Stimulated activated CD4-positive, alpha-beta T cell treated with anti-CD3 and anti-CD28 coated beads, Interleukin-1b, Interleukin-23, amount 100 ng/mL, for 24 hours (primary cell): ENCODE data around the gene DYNLT5.
"Not testable (repeated sequence)": the region's sequence is repeated elsewhere in the genome, so short reads cannot be mapped to it uniquely, and the experiment has no call there.

Experiments
- DNase-seq, 4 experiments: peaks; one replicate each; pipeline ENCODE4 v3.0.0-alpha.2; 2020; ENCODE audit warnings: low read depth in 4 of 4, low spot score in 1 of 4

The DYNLT5 gene

DNA sequence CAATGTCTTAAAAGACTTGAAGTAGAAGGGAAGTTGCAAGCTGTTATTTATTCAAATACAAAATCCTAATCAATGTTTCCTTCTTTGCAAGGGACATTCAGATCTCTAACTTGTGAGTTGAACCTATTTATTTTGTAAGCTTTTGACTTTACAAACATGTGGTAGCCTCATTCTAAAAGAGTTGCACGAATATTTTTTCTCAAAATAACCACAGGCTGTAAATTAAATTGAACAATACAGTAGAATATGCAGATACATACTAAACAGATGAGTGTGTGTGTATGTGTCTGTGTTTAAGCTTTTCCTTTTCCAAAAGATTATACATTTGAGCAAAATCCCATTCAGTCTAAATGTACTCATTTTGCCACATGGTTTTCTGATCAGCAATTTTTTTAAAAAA lies 4.8 kb upstream of the DYNLT5 start:
- DNase-seq: no peak

DNA sequence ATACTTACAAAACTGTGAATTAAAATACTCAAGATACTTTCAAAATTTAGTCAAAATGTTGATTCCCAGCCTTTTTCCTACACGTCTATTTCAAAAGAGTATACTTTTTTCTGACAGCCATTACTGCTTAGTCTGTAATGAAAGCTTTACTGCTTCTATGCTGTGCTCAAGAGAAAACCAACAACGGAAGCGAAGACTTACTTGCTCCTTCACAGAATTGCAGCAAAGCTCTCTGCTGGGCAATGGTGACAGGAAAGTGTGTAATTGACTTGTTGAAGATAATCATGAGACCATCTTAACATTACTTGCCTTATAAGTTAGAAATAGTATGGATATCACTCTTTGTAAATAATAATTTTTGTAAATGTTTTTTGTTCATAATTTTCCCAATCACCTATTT lies 1.7 kb upstream of the DYNLT5 start:
- DNase-seq: no peak

DNA sequence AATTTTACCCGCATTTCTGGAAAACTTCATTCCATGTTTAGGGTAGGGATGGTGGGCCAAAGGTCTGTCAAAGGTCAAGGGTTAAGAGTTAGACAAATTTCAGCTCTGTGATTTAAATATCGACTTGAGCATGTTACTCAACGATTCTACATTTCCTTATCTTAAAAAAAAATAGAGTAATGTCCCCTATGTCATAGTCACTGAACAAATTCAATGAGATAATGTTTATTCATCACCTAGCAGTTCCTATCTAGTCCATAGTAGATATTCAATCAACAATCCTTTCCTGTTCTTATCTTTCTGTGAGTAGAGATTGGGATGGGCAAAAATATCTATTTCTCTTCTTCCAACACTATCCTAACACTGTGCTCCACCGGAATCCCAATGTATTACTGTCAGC lies 1.1 kb upstream of the DYNLT5 start:
- DNase-seq: no peak

DNA sequence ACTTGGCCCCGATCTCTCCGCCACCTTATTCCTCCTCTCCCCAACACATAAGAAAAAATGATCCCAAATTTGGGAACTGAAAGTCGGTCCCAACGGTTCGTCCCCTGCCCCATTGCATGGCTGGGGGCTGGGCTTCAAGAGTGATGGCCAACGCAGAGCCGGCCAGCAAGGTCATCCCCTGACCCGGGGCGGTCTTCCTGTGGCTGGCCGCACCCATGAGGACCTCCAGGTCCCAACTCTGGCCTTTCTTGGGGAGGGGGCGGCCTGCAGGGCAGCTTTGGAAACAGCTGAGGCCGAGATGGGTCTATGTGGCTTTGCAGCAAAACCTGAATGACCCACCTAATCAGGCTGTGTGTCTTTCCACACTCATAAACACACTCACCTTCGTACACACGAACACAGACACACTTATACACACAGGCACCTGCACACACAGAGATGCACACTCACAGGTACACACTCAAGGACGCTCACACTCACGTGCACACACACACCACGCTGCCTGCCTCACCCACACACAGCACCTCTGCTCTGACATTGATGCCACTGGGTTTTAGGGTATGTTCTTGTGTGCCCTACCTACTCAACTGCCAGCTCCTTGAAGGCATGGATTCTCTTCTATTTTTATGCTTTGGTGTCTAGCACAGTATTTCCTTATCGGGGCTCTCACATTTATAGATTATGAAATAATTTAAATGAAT lies 562 bp downstream of the DYNLT5 start:
- DNase-seq: no peak

DNA sequence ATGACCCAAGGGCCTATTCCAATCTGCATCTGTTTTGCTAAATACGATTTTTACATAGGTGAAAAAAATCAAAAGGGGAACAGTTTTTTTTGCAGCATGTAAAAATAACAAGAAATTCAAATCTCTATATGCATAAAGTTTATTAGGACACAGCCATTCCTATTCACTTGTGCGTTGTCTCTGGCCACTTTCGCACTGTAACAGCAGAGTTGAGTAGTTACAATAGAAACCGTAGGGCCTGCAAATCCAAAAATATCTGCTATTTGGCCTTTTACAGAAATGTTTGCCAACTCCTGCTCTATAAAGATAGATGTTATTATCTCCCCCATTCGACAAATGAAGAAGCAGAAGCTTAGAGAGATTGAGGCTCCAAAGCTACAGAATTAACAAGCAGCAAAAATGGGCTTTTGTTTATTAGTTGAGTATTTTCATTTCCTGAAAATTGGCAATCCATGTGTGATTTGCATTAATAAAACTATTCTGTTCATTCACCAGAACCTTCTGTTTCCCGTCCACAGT lies 5.5 kb downstream of the DYNLT5 start:
- DNase-seq: no peak

DNA sequence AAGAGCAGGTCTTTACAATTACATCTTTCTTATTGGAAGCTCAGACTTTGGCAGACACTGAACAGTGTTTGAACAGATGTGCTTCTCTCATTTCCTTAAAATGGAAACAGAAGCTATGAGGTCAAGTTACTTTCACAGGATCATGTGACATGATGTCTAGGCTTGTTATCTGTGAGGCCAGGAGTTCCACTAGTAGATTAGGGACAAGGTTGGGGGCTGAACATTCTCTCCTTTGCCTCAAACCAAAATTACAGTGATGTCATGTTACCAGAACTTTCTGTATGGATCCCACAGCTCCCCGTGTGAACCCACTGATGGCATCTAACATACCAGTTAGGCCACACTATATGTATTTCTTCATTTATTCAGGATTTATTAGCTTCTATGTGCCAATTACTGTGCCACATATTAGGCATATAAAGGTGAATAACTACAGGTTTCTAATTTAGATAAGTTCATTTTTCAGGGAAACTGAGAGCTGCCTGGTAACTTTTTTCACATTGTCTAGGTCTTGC lies 6.0 kb downstream of the DYNLT5 start:
- no peak for DNase-seq

DNA sequence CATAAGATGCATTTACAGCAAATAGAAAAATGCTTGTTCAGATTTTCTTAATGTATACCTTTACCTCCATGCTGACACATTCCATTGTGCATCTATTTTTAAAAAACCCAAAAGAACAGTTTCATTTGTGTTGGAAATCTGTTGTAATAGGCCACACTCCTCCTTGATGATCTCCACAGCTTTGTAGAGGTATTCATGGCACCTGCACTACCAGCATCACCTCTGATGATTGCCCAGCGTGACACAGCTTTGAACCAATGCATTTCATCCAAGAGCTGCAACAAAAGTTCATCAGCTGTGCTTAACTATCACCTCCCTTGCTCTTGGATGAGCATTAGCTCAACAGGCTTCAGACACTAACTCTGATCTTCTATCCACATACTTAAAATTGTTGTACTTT lies 8.2 kb downstream of the DYNLT5 start:
- DNase-seq: no peak

DNA sequence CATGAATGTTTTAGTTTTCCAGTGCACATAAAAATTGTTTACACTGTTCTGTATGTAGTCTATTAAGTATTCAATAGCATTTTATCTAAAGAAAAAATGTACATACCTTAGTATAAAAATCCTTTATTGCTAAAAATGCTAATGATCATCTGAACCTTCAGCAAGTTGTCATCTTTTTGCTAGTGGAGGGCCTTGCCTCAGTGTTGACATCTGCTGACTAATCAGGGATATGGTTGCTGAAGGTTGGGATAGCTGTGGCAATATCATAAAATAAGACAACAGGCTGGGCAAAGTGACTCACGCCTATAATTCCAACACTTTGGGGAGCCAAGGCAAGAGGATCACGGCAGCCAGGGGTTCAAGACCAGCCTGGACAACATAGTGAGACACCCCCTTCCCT lies 9.0 kb downstream of the DYNLT5 start:
- no peak for DNase-seq

DNA sequence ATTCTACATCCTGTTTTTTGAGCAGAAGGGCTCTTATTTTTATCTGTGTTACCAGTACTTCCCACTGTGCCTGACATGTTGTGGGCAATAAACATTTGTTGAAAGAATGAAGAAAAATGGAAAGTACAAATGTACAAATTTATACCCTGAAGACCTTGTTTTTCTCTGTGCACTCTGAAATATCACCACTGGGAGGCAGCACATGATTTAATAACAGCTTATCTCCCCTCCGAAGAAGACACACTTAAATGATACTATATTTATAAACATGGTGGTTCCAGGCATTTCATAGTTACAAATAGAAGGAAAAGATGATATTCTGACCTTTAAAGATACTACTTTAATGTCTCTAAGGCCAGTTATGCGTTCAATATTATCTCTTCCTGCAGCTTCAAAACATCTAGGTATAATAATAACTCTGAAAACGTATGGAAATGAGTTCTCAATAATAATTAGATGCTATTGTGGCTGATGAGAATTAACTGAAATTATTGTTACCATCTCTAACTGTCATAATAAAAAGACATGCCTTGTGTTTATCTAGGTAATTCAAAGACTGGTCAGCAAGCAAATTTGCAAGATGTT lies 12.8 kb downstream of the DYNLT5 start:
- DNase-seq: peak; percentile 19 to 30 (median 23)

DNA sequence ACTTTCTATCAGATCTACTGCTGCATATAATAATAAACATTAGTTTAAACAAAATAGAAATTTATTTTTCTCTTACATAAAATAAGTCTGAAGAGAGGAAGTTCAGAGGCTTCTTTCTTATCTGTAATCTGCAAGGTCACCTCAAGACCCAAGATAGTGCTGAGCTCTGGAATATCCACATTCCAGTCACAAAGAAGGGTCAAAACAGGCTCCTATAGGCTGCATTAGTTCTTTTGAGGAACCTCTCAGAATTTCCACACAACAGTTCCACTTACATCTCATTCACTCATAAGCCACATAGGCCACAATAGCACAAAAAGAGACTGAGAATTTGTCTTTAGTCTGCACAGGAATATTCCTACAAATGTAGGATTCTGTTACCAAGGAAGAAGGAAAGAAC lies 15.4 kb downstream of the DYNLT5 start:
- no peak for DNase-seq

DNA sequence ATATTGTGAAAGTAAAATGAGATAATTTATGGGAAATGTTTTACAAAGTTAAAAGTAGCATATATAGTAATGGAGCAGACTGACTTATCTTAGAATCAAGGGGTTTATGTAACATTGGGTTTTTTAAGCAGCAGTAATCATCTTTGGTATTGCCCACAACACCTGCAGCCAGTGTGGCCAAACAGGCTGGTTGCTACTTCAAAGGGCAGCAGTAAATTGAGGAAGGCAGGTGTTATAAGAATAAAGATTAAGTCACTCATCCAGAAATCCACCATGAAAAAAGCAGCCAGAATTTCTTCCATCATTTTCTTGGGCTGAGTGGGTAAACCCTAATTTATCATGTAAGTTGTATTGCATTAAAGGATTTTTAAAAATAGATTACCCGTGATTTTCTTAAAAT lies 16.7 kb downstream of the DYNLT5 start:
- DNase-seq: no peak

DNA sequence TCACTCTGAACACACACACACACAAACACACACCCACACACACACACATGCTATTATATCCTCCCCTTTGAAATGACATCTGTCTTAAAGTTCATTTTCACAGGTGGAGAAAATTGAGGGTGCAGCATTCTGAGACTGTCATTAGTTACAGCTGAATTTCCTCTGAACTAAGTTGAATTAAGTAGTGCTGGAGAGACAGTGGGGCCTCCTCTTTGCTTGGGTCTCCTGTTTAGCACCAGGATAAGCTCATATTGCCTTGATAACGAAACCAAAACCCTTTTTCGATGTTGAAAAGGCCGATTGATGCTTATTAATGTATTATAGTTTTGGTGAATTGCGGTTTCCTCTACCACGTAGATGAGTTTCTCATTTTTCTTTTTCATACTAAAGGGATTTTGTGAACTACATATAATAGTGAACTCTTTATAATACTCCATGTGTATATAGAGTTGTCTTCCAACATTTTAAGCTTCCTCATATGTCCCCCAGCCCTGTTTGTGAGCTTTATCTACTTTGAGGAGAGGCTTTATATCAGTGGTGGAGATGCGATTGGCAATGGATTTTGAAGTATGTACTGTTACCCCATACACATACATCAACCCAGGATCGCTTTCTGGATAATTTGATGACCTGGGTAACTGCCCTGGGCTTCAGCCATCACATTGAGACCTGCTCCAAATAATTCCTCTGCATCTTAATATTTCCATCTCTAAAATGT lies 17.4 kb downstream of the DYNLT5 start:
- no peak for DNase-seq

DNA sequence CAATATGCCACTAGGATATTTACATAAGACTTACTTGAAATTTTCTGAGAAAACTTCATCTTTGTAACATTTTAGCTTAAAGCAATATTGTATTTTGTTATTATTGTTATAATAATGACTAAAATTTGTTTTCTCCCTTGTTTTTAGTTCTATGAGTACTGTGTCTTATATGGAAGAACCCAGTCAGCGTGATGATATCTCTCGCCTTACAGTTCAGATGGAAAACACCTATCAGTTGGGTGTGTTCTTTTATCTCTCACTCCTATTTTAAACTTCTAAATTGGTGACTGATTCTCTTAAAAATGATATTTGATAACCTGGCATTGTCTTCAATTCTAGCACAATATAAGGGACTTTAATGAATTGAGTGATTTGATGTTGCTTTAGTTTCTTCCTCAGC lies 18.0 kb downstream of the DYNLT5 start:
- DNase-seq: no peak

DNA sequence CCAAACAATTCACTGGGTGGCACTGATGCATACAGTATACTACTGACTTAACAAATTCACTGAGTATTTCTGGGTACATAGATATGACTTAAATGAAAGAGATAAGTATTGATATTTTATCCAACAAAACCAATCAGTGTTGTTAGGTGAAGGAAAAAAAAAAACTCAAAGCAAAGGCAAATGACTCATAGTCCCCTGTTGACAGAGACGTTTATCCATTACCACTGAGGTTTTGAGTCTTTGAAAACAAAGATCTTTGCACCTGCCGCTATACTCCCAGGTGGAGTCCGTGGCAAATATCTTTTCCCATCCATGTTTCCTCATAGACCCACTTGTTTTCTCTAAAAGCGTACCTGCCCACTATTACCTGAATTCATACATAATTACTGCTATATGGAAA lies 18.4 kb downstream of the DYNLT5 start:
- DNase-seq: no peak

DNA sequence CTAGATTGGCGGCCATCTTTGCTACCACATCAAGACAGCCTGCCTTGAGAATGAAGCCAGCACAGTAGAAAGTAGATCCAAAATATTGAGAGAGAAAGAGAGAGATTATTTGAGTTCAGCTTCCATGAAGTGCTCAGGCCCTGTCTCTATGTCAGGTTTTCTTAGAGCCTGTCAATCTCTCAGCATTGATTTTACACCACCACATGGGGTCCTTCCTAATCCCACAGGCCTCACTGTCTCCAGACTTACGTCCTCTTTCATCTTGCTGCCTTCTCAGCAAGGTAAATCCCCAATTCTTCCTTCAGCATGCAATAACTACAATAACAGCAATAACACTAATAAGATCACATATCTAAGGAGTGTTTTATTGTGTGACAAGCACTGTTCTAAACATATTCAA lies 21.0 kb downstream of the DYNLT5 start:
- DNase-seq: no peak

DNA sequence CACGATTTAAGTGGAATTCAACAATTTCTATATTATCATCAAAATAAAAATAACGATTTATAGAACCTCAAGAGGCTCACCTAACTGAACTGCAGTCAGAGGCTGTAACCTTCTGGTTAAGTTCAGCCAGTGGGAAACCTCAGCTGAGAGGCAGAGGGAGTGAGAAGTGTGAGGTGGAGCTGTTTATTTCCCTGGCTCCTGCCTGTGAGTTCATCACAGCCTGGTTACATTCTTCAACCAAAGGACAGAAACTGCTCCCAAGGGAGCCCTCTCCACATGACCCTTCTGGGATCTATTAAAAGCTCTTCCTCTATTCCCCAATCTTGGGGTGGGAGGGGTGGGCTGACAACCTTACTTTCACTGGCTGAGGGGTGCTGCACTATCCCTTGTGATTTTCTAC lies 22.2 kb downstream of the DYNLT5 start:
- no peak for DNase-seq

DNA sequence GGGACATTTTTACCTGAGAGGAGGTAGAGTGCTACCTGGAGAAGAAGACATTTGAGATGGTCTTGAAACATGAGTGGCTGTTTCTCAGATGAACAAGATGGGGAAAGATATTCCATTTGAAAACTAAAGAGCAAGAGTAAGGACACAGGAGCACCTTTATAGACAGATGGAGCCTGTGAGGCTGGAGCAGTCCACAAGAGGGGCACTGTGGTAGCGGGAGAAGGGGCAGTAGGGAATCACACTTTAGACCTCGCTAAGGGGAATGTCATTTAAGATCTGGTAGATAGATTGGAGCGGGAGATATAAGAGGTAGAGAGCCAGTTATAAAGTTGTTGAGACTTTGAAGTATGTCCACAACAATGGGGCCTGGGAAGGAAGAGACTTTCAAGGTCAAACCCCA lies 23.4 kb downstream of the DYNLT5 start:
- DNase-seq: no peak

DNA sequence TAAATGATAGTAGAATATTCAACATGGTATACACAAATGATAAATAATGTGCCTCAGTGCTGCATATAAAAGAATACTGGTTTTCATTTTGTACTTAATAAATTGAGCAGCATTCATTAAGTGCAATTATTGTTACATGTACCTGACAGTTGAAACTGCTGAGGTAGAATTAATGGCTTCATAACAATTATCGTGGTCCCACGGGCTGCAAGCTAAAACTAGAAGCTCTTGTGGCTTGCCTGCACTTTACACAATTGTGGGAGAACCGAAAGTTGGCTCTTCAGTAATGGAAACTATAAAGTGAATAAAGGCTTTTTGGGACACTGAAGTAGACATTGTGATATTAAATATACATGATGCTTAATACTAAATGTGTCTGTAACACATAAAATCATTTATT lies 25.6 kb downstream of the DYNLT5 start:
- no peak for DNase-seq

DNA sequence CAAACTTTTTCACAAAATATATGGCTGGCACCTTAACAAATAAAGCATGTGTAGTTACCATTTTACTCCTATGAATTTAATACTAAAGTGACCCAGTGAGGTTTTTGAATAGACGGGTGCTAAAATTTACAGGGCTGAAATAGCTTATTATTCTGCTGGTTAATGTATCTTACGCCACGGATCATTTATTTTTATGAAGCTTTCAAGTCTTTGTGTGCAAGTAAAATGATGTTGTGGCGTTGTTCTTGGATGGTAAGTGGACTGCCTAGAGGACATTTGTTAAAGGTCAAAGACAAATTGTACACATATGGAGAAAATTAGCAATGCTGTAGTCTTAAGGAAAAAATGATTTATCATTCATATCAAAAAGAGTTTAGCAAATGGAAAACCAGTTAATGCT lies 26.0 kb downstream of the DYNLT5 start:
- no peak for DNase-seq

DNA sequence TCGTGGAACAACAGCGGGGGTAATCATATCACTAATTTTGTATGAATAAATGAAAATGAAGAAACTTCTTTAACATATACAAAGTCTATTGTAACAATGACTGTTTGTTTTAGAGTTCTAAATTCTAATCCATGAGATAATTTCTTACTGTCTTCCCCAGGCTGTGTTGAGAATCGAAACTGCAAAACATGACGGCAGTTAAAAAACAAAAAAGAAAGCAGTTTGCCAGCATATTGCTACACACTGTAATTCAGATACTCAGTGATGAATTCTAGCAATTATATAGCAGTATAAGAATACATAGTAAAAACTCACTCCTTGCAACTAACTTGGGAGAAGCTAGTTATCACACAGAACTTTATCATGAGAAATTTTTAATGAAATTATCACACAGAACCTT lies 26.7 kb downstream of the DYNLT5 start:
- DNase-seq: no peak

DNA sequence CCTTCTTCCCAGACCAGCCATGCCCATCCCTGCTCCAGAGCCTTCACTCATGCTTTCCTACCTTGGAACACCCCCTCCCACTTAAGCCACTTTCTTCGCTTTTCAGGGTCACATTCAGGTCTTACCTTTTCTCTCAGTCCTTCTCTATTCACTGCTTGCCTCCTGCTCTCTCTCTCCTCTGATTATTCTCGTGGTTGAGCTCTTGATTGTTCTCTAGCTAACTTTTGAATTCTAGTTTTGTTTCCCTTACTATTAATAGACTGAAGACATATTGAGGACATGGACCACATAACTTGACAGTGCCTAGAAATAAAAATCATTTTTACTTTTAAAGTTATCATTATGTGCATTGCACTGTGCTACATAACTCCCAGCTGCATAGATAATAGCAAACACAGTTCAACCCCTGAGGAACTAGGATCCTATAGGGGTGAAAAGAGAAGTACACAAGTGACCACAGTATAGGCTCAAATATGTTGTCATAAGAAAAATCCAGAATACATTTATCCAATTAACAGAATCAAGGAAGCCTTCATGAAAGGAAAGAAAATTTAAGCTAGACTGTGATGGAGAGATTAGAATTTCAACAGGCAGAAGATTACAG lies 27.3 kb downstream of the DYNLT5 start:
- DNase-seq: no peak

DNA sequence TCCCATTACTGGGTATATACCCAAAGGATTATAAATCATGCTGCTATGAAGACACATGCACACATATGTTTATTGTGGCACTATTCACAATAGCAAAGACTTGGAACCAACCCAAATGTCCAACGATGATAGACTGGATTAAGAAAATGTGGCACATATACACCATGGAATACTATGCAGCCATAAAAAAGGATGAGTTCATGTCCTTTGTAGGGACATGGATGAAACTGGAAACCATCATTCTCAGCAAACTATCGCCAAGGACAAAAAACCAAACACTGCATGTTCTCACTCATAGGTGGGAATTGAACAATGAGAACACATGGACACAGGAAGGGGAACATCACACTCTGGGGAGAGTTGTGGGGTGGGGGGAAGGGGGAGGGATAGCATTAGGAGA lies 33.5 kb downstream of the DYNLT5 start:
- not testable (repeated sequence) for DNase-seq
